Epithelial cell of proximal tubule (primary cell): ENCODE results near the gene CBX2. TPM values are rescaled to one million over a fixed set of nuclear protein-coding genes. Genes with fewer than 3 reads are reported as not detected.

Experiments used
- DNase-seq: peaks from one replicate; pipeline ENCODE4 v3.0.0-alpha.2; 2011; ENCODE audit warnings: low read depth
- H3K4me3 ChIP-seq: 2 replicates; pipeline ENCODE4 v1.5.1; 2011; ENCODE audit warnings: low read depth, mild to moderate bottlenecking, low read length
- total RNA-seq: library from RNA; depleted of rRNA; stranded (reverse); fragments of >200 nt; gene quantifications from 2 replicates; pipeline ENCODE4 v1.2.3, GENCODE V29; 2015
- TF ChIP-seq, protein P1 (sequence below): conservative IDR thresholded peaks from 2 replicates; pipeline ENCODE4 v1.5.1; 2012; ENCODE audit warnings: low read depth, mild to moderate bottlenecking, low read length

CBX2 gene
- total RNA-seq, 1 donor from 2014 or later = 7.6 TPM

DNA sequence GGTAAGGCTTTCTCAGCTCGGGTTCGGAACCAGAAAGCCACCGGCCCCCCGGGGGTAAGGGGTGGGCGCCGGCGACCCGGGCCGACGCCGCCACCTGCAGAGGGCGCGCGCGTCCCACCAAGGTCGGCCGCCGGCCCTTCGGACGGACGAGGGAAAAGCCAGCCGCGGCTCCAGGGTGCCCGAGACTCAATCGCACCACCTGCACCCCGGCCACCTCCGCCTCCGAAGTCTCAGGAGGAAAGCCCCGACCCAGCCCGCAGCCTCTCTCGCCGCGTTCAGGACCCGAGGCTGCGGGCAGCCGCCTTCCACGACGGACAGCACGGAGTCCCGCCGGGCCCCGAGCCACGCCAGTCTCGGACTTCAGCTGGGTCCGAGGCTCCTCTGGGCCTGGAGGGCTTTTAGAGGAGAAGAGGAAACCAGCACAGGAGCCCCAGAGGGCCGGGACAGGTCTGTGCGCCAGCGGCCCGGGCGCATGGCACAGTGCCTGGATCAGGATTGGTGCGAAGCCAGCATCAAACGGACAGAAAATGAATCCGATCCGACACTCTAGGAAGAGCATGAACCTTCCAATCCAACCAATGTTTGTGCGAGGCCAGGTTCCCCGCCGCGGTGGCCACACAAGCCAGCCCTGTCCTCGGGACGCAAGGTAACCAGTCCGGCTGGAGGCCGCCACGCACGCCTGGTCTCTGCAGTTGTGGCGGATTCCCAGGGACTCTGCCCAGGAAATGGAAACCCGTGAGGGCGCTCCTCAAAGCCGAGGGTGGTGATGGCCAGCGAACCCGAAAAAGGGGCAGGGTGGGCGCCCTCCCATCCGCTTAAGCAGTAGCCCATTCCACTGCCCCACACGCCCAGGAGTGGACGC is 12.2 kb downstream of the CBX2 start:
- DNase-seq = no peak
- H3K4me3 ChIP-seq = no peak overlapping the region
- TF ChIP-seq, protein P1, sequence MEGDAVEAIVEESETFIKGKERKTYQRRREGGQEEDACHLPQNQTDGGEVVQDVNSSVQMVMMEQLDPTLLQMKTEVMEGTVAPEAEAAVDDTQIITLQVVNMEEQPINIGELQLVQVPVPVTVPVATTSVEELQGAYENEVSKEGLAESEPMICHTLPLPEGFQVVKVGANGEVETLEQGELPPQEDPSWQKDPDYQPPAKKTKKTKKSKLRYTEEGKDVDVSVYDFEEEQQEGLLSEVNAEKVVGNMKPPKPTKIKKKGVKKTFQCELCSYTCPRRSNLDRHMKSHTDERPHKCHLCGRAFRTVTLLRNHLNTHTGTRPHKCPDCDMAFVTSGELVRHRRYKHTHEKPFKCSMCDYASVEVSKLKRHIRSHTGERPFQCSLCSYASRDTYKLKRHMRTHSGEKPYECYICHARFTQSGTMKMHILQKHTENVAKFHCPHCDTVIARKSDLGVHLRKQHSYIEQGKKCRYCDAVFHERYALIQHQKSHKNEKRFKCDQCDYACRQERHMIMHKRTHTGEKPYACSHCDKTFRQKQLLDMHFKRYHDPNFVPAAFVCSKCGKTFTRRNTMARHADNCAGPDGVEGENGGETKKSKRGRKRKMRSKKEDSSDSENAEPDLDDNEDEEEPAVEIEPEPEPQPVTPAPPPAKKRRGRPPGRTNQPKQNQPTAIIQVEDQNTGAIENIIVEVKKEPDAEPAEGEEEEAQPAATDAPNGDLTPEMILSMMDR = peak; percentile 62

DNA sequence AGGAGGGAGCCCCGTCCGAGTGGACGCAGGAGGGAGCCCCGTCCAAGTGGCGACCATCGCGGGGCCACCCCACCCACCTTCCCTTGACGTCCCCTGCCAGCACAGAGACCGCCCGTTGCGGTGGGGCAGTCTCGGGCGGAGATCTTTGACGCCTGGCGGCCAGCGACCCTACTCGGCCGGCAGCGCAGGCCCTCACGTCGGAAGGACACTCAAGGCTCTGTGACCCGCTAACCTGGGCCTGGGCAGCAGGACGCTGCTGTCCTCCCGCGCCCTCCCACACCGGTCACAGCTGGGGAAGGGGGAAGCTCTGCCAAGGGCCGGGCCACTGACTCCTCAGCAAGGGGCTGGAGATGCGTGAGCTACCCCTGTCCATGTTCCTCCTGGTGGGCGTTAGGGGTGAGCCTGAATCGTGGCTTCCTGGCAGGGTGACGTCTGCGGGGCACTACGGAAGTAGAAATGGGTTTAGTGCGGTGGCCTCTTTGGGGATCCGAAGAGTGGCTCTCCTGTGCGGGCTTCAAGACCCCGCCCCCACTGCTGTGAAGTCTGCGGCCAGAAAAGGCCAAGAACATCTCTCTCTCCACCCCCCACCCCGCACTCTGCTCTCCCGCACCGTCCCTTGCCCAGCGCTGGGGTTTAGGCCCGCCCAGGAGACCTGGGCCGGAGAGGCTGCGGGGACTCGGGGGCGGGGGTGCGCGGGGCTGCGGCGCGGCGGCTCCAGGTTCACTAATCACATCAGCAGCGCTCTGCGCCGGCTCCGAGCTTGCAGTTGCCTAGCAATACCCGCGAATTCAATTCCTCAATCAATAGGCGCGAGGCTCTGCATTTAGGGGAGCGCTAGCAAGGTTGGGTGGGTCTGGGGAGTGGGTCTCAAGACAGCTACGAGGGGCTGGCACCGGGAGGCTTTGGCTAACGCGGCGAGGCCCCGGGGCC is 13.1 kb downstream of the CBX2 start:
- DNase-seq = no peak
- no peak overlapping the region for H3K4me3 ChIP-seq
- TF ChIP-seq, protein P1 = no peak

- DNase-seq = no peak
- TF ChIP-seq, protein P1 = no peak
- no peak overlapping the region for H3K4me3 ChIP-seq
Observed at GRCh38 chr17:79791735-79792161, 13.8 kb downstream of the CBX2 start.

DNA sequence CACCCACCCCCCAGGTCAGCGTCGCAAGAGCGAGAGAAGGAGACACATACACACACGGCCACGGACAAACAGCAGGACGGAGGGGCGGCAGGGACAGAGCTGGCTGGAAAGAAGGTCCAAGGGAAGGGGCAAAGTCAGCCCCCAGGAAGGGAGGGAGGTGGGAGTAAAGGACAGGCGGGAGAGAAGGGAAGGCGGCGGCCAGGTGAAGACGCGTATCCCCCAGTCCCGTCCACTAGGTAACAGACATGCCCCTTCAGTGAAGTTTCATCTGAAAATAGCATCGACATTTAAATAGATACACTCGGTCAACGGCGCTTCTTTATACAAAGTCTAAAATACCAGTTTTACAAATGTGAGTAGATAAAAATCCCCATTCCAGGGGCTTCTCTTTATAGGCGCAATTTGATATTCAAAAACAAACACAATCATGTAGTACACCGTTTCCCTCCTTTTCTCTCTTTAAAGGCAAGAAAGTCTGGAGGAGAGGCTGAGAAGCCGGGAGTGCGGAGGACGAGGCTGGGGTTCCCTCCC is 14.5 kb downstream of the CBX2 start:
- TF ChIP-seq, protein P1 = no peak
- DNase-seq = no peak
- H3K4me3 ChIP-seq = no peak overlapping the region

DNA sequence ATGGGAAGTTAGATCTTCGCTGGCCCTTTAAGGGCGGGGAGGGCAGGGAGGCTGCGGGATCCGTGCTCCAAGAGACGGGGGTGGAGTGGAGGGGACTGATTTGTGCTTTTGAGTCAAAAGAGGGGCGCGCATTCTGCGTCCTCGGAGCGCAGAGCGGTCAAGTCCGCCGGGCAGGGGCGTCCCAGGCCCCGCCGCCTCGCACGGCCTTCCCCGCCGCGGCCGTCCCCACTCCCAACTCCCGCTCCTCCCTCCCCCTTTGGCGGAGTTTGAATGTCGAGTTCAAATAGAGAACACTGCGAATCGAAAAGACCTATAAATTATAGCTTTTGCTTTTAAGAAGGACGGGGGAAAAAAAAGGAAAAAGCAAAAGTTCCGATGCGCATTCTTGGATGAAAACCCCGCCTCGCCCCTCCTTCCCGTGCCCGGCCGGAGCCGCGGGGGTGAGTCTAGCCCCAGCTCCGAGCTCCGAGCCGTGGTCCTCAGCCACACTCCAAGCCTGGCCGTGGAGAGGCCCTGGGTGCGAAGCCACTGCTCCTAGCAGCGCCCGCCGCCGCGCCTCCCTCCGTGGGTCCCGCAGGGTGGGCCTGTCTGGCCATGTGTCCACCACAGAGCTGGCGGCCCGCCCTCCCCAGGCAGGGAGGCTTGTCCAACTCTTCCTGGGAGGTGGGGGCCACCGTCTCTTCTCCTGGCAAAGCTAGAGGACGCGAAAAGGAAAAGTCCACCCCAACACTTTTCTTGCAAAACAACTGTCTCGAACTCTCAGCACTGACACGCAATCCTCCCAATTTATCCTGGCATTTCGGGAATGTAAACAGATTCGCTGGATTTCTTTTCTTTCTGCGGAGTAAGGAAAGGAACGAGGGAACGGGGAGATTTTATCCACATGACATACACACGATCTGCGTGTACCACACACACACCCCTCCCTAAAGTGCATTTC is 15.3 kb downstream of the CBX2 start:
- no peak overlapping the region for H3K4me3 ChIP-seq
- DNase-seq = no peak
- TF ChIP-seq, protein P1 = no peak

DNA sequence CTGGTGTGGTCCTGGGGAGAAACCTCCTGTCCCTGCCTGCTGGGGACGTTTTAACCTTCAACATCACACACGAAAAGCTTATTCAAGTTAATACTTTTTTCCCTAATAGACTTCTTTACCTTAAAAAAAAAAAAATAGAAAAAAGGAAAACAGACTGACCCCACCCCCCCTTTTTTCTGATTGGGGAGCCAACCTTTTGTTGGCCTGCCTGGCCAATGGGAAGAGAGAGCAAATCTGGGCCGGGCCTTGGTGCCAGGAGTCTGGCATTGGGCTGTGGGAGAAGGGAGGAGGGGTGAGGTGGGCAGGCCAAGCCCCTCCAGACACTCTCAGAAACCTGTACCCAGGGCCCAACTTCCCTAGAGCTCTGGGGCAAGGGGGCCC is 16.0 kb downstream of the CBX2 start:
- DNase-seq = no peak
- H3K4me3 ChIP-seq = no peak overlapping the region
- TF ChIP-seq, protein P1 = no peak
